Mesodermal cell (in vitro differentiated cells): ENCODE measurements around the gene TAPT1.

ENCODE experiments used
- H3K27ac ChIP-seq: 2 replicates; pipeline ENCODE4 v1.7.0; 2013; ENCODE audit warnings: mild to moderate bottlenecking, low read depth, low read length, moderate library complexity; ENCODE audit not compliant: severe bottlenecking
- H3K36me3 ChIP-seq: 2 replicates; pipeline ENCODE4 v1.7.1; 2013; ENCODE audit warnings: mild to moderate bottlenecking, low read length, moderate library complexity; ENCODE audit not compliant: control insufficient read depth, insufficient read depth
- H3K4me1 ChIP-seq: one replicate; pipeline ENCODE4 v1.7.1; 2013; ENCODE audit warnings: mild to moderate bottlenecking, low read length; ENCODE audit not compliant: insufficient read depth, control insufficient read depth, poor library complexity, severe bottlenecking
- H3K4me3 ChIP-seq: 2 replicates; pipeline ENCODE4 v1.7.0; 2013; ENCODE audit warnings: low read length, control low read depth, mild to moderate bottlenecking; ENCODE audit not compliant: insufficient read depth, poor library complexity, severe bottlenecking; ENCODE audit errors: extremely low read depth
- H3K9me3 ChIP-seq: 2 replicates; pipeline ENCODE4 v1.7.1; 2013; ENCODE audit warnings: mild to moderate bottlenecking, low read length, moderate library complexity; ENCODE audit not compliant: control insufficient read depth
- WGBS, 2 experiments: methylation state at CpG; one replicate each; pipeline ENCODE4 v1.1.5; 2013; ENCODE audit warnings: missing lambda C conversion rate in 2 of 2; ENCODE audit not compliant: insufficient coverage in 2 of 2; 5-methylcytosine and 5-hydroxymethylcytosine counted together

TAPT1 gene

DNA sequence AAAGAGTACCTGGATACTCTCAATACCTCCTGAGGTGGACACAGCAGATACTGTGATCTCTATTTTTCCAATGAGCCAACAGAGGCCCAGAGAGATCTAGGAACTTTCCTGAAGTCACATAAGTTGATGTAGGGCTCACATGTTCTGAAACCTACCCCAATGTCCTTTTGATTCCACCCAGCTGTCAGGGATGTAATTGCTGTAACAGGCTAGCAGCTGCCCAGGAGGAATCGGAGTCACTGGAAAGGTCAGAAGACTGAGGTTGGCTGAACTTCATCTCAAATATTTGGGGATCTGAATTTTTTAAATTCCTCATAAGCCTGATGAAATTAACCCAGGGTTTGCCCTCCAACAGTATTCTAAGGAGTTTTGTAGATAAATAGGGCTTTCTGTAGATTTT, 90.0 kb downstream of the TAPT1 start:
- 60% methylated on average over 1 of the region's 1 CpG; no CpG with 5 or more reads in 1 of the 2 experiments for WGBS, 2 experiments
- Histone ChIP-seq H3K4me3 (no peak overlapping the region), H3K36me3 (no peaks in the 10 kb centered on the region), H3K4me1 (no peaks in the 10 kb centered on the region), H3K27ac (no peak overlapping the region), H3K9me3 (peaks cover 5% of the 10 kb centered on the region)

DNA sequence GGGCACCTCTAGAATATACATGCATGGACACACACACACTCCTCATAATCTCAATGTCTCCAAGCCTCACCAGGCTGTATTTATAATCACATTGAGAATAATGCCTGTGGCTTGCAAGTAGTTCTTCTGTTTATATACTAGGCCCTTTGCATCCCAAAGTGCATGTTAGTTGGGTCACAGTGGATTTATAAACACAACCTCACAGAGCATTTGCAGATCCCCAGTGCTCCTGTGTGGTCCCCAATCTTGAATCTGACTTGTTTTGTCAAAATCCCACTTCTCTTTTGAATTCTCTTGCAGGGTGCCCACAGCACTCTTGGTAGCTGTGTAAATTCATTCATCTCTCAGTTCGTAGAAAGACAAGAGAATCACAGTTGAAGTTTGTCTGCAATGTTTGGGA, 92.9 kb downstream of the TAPT1 start:
- Histone ChIP-seq H3K4me3 (no peak overlapping the region), H3K36me3 (no peaks in the 10 kb centered on the region)
- no CpG with 5 or more reads among the region's 1 CpG for WGBS, 2 experiments

DNA sequence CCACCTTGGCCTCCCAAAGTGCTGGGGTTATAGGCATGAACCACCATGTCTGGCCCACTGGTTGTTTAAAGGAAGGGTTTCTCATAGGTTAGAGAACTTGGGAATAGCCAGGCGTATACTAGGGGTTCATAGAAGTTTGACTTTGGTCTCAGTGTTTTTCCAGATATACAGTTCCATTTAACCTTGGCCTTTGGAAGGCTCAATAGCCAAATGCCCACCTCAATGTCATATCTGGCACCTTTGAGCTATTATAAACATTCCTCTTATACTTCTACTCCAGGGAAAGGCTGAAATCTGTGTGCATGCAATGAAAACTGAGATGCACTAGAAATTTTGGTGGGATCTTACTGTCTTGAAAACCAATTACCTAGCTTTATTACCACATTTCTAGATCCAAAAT, 95.0 kb downstream of the TAPT1 start:
- H3K4me3 ChIP-seq = no peak overlapping the region
- WGBS, 2 experiments = 83 to 100% methylated on average over 1 of the region's 1 CpG
- peaks cover 9% of the 10 kb centered on the region for H3K4me1 ChIP-seq
- H3K9me3 ChIP-seq = peaks cover 5% of the 10 kb centered on the region
- H3K36me3 ChIP-seq = no peaks in the 10 kb centered on the region
- no peak overlapping the region for H3K27ac ChIP-seq

More for the DNA sequence above, 92.9 kb downstream of the TAPT1 start:
- peaks cover 5% of the 10 kb centered on the region for H3K9me3 ChIP-seq
- peaks cover 9% of the 10 kb centered on the region for H3K4me1 ChIP-seq
- no peak overlapping the region for H3K27ac ChIP-seq

DNA sequence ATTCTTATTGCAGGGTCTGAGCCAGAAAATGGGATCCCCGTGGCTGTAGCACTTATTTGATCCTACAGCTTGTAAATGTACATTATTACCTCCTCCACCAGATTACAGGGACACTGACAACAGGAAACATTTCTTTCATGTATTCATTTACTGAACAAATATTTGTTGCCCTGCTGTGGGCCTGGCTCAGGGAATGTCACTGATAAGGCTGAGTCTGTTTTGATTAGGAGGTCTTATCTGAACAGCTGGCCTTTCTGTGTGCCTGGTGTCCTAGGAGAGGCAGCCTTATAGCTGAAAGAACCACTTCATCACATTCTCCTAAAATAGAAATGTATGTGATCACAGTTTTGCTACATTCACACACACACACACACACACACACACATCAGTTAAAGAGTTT, 96.9 kb downstream of the TAPT1 start:
- Histone ChIP-seq H3K4me3 (no peak overlapping the region), H3K4me1 (peaks cover 13% of the 10 kb centered on the region), H3K27ac (peak overlapping the region; percentile 43), H3K36me3 (no peaks in the 10 kb centered on the region), H3K9me3 (no peaks in the 10 kb centered on the region)
- 60 to 100% methylated on average over 1 of the region's 1 CpG for WGBS, 2 experiments

DNA sequence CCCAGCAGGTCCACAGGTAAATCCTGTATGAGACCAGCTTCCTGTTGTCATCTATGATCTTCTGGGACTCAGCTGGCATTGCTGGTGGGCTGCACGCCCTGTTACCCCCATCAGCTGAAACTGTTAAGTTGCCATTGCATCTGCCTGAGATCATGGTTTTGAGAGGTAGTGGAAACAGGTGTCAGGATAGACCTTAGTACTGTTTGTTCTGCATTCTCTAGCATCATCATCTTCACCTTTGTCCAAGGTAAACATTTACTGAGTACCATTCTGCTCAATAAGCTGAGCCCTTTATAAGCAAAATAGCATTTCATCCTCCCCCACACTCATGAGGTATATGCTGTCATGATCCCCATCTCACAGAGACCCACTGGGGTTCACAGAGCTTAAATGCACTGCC, 99.6 kb downstream of the TAPT1 start:
- Histone ChIP-seq H3K4me1 (peaks cover 13% of the 10 kb centered on the region), H3K36me3 (no peaks in the 10 kb centered on the region), H3K27ac (no peak overlapping the region), H3K9me3 (no peaks in the 10 kb centered on the region), H3K4me3 (no peak overlapping the region)
- WGBS, 2 experiments = 83% methylated on average over 1 of the region's 1 CpG; no CpG with 5 or more reads in 1 of the 2 experiments

DNA sequence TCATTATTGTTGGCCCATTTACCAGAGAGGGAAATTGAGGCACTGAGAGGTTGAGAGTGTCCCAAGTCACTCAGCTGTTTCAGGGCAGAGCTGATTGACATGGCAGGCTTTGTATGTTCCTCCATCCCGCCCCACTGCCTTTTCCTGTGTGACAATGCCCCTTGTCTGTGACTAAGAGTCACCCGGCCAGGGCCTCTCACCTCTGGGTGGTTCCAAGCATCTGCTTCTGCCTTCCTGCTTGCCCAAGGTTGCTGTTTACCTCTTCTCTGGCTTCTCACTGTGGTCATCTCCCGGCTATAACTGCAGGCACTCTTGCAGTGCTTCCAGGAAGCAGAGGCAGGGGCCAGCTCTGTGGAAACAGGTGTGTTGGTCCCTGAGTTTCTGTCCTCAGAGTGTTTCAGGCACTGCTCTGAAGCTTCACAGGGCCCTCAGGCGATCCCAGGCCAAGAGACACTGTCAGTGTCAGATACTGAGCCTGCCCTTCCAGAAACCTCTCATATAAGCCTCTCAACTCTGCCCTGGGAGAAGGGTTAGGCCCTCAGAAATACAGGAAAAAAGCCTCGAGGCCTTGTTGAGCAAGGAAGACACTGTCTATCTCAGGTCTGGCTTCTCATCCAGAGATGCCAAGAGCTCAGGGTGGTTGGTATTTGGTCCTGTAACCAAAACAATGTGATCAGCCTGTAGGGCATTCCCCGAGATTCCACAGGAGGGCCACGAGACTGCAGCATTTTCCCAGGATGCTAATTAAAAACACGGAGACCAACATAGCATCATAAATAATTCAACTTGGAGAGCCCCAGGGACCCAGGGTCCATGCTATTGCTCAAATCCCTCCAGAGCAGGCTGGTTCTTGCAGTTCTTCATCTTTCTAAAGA, 100.5 kb downstream of the TAPT1 start:
- 82 to 87% methylated on average over 7 to 8 of the region's 8 CpGs for WGBS, 2 experiments
- Histone ChIP-seq H3K27ac (no peak overlapping the region), H3K9me3 (no peaks in the 10 kb centered on the region), H3K4me3 (no peak overlapping the region), H3K4me1 (peaks cover 13% of the 10 kb centered on the region), H3K36me3 (no peaks in the 10 kb centered on the region)

DNA sequence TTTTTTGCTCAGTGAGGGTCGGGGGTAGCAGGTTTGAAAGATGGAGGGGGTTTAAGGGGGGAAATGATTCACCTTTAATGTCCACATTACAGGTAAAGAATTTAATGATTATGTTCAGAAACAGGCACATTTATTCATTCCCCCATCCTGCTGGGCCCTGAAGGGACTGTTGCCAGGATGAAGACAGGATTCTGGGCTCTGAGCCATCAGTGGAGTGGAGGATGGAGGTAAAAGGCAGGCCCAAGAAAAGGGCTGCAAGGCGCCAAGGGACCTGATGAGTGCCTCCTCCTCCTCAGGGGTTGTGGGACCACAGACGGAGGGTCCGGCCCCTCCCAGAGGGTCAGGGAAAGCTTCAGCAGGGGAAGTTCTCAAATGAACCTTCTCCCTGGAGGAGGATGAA, 102.0 kb downstream of the TAPT1 start:
- peaks cover 9% of the 10 kb centered on the region for H3K4me1 ChIP-seq
- H3K27ac ChIP-seq = no peak overlapping the region
- WGBS, 2 experiments = 80 to 100% methylated on average over 1 to 3 of the region's 4 CpGs
- H3K36me3 ChIP-seq = no peaks in the 10 kb centered on the region
- H3K9me3 ChIP-seq = no peaks in the 10 kb centered on the region
- no peak overlapping the region for H3K4me3 ChIP-seq

DNA sequence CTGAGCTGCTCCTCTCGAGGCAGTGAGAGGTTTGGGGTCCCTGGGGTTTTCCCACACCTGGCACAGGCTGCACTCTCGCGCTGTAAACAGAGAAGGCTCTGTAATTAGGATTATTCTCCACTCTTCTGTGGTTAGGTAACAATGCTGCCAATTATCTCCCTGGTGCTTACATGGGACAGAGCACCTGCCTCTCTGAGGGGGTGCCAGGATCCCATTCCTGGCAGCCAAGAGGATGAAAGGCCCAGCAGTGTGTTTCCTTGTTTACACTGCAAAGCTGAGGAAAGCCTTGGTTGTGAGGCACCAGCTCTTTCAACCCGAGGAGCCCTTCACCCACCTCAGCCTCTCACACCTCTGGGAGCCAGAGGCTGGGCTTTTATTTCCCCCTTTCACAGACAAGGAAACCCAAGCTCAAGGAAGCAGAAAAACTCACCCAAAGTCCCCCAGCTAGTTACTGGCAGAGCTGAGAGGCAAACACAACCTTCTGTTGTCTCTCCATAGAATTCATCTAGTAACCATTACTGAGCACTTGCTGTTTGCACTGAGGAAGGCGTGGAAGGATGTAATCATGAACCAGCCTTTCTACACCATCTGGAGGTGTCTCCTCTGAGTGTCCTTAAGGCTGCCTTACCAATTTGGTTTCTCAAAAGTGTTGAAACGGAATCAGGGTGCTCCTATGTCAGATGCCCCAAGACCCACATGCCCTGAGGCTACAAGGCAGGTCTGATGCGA, 102.8 kb downstream of the TAPT1 start:
- Histone ChIP-seq H3K27ac (no peak overlapping the region), H3K4me1 (peaks cover 4% of the 10 kb centered on the region), H3K36me3 (no peaks in the 10 kb centered on the region), H3K9me3 (no peaks in the 10 kb centered on the region), H3K4me3 (no peak overlapping the region)
- WGBS, 2 experiments = 88 to 89% methylated on average over 5 to 6 of the region's 7 CpGs

DNA sequence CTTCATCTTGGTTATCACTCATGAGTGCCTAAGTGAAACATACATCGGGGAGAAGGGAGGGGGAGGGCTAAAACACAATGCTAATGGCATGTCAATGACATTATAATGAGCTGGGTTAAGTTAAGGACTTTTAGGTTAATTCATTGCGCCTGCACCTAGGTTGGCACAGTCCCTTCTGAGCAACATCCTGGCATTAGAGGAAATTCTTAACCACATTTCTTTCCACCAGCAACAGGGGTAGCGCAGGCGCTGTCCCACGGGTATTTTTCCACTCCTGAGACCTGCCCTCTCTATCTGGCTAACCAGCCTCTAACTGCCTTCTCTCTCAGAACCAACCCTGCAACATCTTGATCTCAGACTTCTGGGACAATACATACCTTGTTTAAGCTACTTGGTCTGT, 103.5 kb downstream of the TAPT1 start:
- Histone ChIP-seq H3K36me3 (no peaks in the 10 kb centered on the region), H3K4me1 (peaks cover 4% of the 10 kb centered on the region), H3K9me3 (no peaks in the 10 kb centered on the region), H3K4me3 (no peak overlapping the region), H3K27ac (no peak overlapping the region)
- 88% methylated on average over 4 to 5 of the region's 5 CpGs for WGBS, 2 experiments

DNA sequence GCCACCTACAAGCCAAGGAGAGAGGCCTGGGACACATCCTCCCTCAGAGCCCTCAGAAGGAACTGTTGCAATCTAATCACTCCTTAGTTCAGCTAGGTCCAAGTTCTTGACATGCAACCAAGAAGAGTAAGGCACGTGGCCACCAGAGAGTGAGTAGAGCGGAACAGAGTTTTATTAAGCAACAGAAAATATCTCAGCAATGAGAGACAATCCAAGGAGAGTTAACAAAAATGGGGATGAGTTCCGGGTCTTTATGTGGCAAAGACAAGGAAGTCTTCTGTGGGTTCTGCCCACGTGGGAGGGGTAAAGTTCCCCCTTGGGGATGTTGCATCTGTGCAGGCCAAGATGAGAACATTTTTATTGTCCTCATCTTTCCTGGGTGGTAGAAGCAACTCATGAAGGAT, 104.0 kb downstream of the TAPT1 start:
- Histone ChIP-seq H3K27ac (no peak overlapping the region), H3K4me1 (peaks cover 4% of the 10 kb centered on the region), H3K9me3 (no peaks in the 10 kb centered on the region), H3K36me3 (no peaks in the 10 kb centered on the region), H3K4me3 (no peak overlapping the region)
- 88 to 100% methylated on average over 1 to 4 of the region's 4 CpGs for WGBS, 2 experiments

DNA sequence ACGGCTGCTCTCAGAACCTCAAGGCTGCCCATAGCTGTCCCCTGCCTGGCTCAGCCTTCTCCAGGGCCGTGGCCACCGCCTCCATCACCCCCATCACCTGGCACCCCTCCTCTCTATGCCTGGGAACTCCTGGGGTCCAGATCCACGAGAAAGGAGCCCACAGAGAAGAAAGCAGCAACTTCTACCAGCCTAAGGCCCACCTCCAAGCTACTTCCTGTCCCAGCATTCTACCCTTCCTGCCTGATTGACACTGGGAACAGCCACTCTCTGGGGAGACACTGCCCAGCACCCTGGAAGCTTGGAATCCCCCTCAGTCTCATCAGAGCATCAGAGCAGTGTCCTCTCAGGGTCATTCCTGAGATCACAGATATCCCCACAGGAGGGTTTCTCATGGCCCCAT, 105.6 kb downstream of the TAPT1 start:
- Histone ChIP-seq H3K4me3 (no peak overlapping the region), H3K27ac (no peak overlapping the region), H3K36me3 (no peaks in the 10 kb centered on the region), H3K4me1 (peaks cover 2% of the 10 kb centered on the region), H3K9me3 (no peaks in the 10 kb centered on the region)
- WGBS, 2 experiments = 94 to 100% methylated on average over 2 to 4 of the region's 4 CpGs
